Measurements from ENCODE around the gene POLR2L. TPM values are rescaled to one million over a fixed set of nuclear protein-coding genes. Genes with fewer than 3 reads are reported as not detected.

The POLR2L gene
- total and polyA plus RNA-seq, 9 donors, result 4.9 to 89.3 (median 62.7) TPM

GRCh38 chr11:833114-833791 lies 9.1 kb downstream of the POLR2L start:
- Histone ChIP-seq H3K36me3 (no peaks in the 10 kb centered on the region), H3K9me3 (no peaks in the 10 kb centered on the region), H3K27me3 (no peaks in the 10 kb centered on the region), H3K4me1 (ENCODE audit: insufficient read depth) (peaks cover 21% of the 10 kb centered on the region), H3K27ac (peak overlapping the region; percentile 52 to 65), H3K4me3 (peak overlapping the region; percentile 51)
- TF ChIP-seq CTCF (IDR thresholded peaks at IDR 0.05) (no peak), POLR2A (IDR thresholded peaks at IDR 0.05) (no peak), EP300 (IDR thresholded peaks at IDR 0.05) (no peak)
- 1% methylated on average over 27 to 55 of the region's 55 CpGs for WGBS, 3 donors
- peak in 1 of 5 donors; percentile 75 for DNase-seq
- intact Hi-C loops (cut with DNase I), result no loop called here

GRCh38 chr11:832529-833113 lies 9.7 kb downstream of the POLR2L start, which contains the start of gene CD151:
Gene CD151 (plus strand): TSS chr11:832952. CDS start chr11:836070, 3,118 bp downstream.
- Histone ChIP-seq H3K36me3 (no peaks in the 10 kb centered on the region), H3K27me3 (no peaks in the 10 kb centered on the region), H3K4me1 (ENCODE audit: insufficient read depth) (peaks cover 21% of the 10 kb centered on the region), H3K9me3 (no peaks in the 10 kb centered on the region), H3K4me3 (peak within 1 kb of the TSS; percentile 51), H3K27ac (peak within 1 kb of the TSS; percentile 52 to 65)
- intact Hi-C loops (cut with DNase I), result no loop called here
- 1 to 3% (median 2%) methylated on average over 44 to 64 of the region's 67 CpGs for WGBS, 3 donors
- no peak for TF ChIP-seq CTCF (IDR thresholded peaks at IDR 0.05)
- no peak for TF ChIP-seq POLR2A (IDR thresholded peaks at IDR 0.05)
- no peak for TF ChIP-seq EP300 (IDR thresholded peaks at IDR 0.05)
- peak in 2 of 5 donors; percentile 64 to 74 for DNase-seq

GRCh38 chr11:831961-832528 lies 10.3 kb downstream of the POLR2L start:
- H3K27me3 ChIP-seq, result no peaks in the 10 kb centered on the region
- H3K9me3 ChIP-seq, result no peaks in the 10 kb centered on the region
- 59 to 63% (median 59%) methylated on average over 23 of the region's 23 CpGs for WGBS, 3 donors
- H3K4me1 ChIP-seq (ENCODE audit: insufficient read depth), result peaks cover 21% of the 10 kb centered on the region
- peak overlapping the region; percentile 51 for H3K4me3 ChIP-seq
- H3K36me3 ChIP-seq, result no peaks in the 10 kb centered on the region
- DNase-seq, result no peak
- TF ChIP-seq CTCF (IDR thresholded peaks at IDR 0.05) (no peak), POLR2A (IDR thresholded peaks at IDR 0.05) (no peak), EP300 (IDR thresholded peaks at IDR 0.05) (no peak)
- no peak overlapping the region for H3K27ac ChIP-seq
- intact Hi-C loops (cut with DNase I), result no loop called here

- Histone ChIP-seq H3K4me1 (ENCODE audit: insufficient read depth) (peaks cover 23% of the 10 kb centered on the region), H3K27ac (no peak overlapping the region), H3K36me3 (no peaks in the 10 kb centered on the region), H3K9me3 (no peaks in the 10 kb centered on the region), H3K27me3 (no peaks in the 10 kb centered on the region), H3K4me3 (no peak overlapping the region)
- TF ChIP-seq POLR2A (IDR thresholded peaks at IDR 0.05) (no peak), EP300 (IDR thresholded peaks at IDR 0.05) (no peak), CTCF (IDR thresholded peaks at IDR 0.05) (no peak)
- 59 to 69% (median 63%) methylated on average over 28 to 31 of the region's 31 CpGs for WGBS, 3 donors
- intact Hi-C loops (cut with DNase I), result no loop called here
- DNase-seq, result peak in 1 of 5 donors; percentile 58
Observed at GRCh38 chr11:831118-831864, 11.0 kb downstream of the POLR2L start.

Data from ovary (tissue), 9 donors.